Kidney tubule cell (primary cell): ENCODE data around the gene RBM20.

Experiments used
- DNase-seq: peaks from one replicate; pipeline ENCODE4 v3.0.0-alpha.2; 2018; ENCODE audit warnings: low spot score

The RBM20 gene

GRCh38 chr10:110789604-110790433 lies 145.7 kb downstream of the RBM20 start:
- DNase-seq = no peak

- no peak for DNase-seq
Measured at GRCh38 chr10:110790913-110791506, 146.9 kb downstream of the RBM20 start.

- no peak for DNase-seq
Measured at GRCh38 chr10:110791541-110792073, 147.5 kb downstream of the RBM20 start.

GRCh38 chr10:110792476-110793125 lies 148.5 kb downstream of the RBM20 start:
- DNase-seq = no peak

- DNase-seq = peak; percentile 34
Measured at GRCh38 chr10:110793128-110793812, 149.1 kb downstream of the RBM20 start.

GRCh38 chr10:110793886-110794285 lies 149.8 kb downstream of the RBM20 start:
- DNase-seq = no peak

- no peak for DNase-seq
Measured at GRCh38 chr10:110794808-110795207, 150.7 kb downstream of the RBM20 start.

GRCh38 chr10:110797416-110797815 lies 153.3 kb downstream of the RBM20 start:
- no peak for DNase-seq

- no peak for DNase-seq
Measured at GRCh38 chr10:110798340-110798739, 154.2 kb downstream of the RBM20 start.

- DNase-seq = peak; percentile 62
Measured at GRCh38 chr10:110802090-110802489, 158.0 kb downstream of the RBM20 start.

- peak; percentile 88 for DNase-seq
Measured at GRCh38 chr10:110802551-110803238, 158.6 kb downstream of the RBM20 start.

- DNase-seq = no peak
Measured at GRCh38 chr10:110803239-110803749, 159.2 kb downstream of the RBM20 start.

GRCh38 chr10:110803830-110804338 lies 159.7 kb downstream of the RBM20 start:
- DNase-seq = peak; percentile 49

- DNase-seq = no peak
Measured at GRCh38 chr10:110804376-110804775, 160.2 kb downstream of the RBM20 start.

- DNase-seq = no peak
Measured at GRCh38 chr10:110805292-110805691, 161.2 kb downstream of the RBM20 start.

GRCh38 chr10:110806335-110806734 lies 162.2 kb downstream of the RBM20 start:
- DNase-seq = no peak

- DNase-seq = no peak
Measured at GRCh38 chr10:110808123-110808522, 164.0 kb downstream of the RBM20 start.

GRCh38 chr10:110808615-110809014 lies 164.5 kb downstream of the RBM20 start:
- no peak for DNase-seq

GRCh38 chr10:110810625-110811024 lies 166.5 kb downstream of the RBM20 start:
- no peak for DNase-seq

- DNase-seq = no peak
Measured at GRCh38 chr10:110811791-110812581, 167.8 kb downstream of the RBM20 start.
